Stimulated activated CD8-positive, alpha-beta memory T cell treated with anti-CD3 and anti-CD28 coated beads, Interleukin-15, amount 100 ng/mL, for 1 hour (primary cell): ENCODE data around the gene RPS6KA3.
A peak's percentile ranks its signal among the peaks of the same experiment; 100 is the strongest.
"Not testable (repeated sequence)": the region's sequence is repeated elsewhere in the genome, so short reads cannot be mapped to it uniquely, and the experiment has no call there.

Experiments used
- DNase-seq: peaks from one replicate; pipeline ENCODE4 v3.0.0-alpha.2; 2020; ENCODE audit warnings: low read depth

RPS6KA3 gene

GRCh38 chrX:20143561-20143960 lies 123.1 kb downstream of the RPS6KA3 start:
- no peak for DNase-seq

- DNase-seq, result no peak
Observed at GRCh38 chrX:20143111-20143510, 123.6 kb downstream of the RPS6KA3 start.

- peak; percentile 88 for DNase-seq
Observed at GRCh38 chrX:20141281-20142220, 125.2 kb downstream of the RPS6KA3 start, which contains the start of gene EIF1AX. Gene EIF1AX (minus strand): TSS chrX:20141838. CDS start chrX:20141640, 198 bp downstream.

- DNase-seq, result no peak
Observed at GRCh38 chrX:20140420-20140819, 126.3 kb downstream of the RPS6KA3 start.

GRCh38 chrX:20139966-20140365 lies 126.7 kb downstream of the RPS6KA3 start:
- no peak for DNase-seq

GRCh38 chrX:20135944-20136343 lies 130.8 kb downstream of the RPS6KA3 start:
- no peak for DNase-seq

- DNase-seq, result no peak
Observed at GRCh38 chrX:20132666-20133065, 134.0 kb downstream of the RPS6KA3 start.

- DNase-seq, result no peak
Observed at GRCh38 chrX:20130357-20130756, 136.4 kb downstream of the RPS6KA3 start.

- DNase-seq, result no peak
Observed at GRCh38 chrX:20129547-20129946, 137.2 kb downstream of the RPS6KA3 start.

GRCh38 chrX:20128670-20129069 lies 138.0 kb downstream of the RPS6KA3 start:
- no peak for DNase-seq

- DNase-seq, result not testable (repeated sequence)
Observed at GRCh38 chrX:20127440-20127839, 139.3 kb downstream of the RPS6KA3 start.

GRCh38 chrX:20126833-20127232 lies 139.9 kb downstream of the RPS6KA3 start:
- DNase-seq, result not testable (repeated sequence)

- DNase-seq, result no peak
Observed at GRCh38 chrX:20124964-20125363, 141.7 kb downstream of the RPS6KA3 start.

- DNase-seq, result no peak
Observed at GRCh38 chrX:20118065-20118824, 148.5 kb downstream of the RPS6KA3 start.

GRCh38 chrX:20116577-20117240 lies 150.0 kb downstream of the RPS6KA3 start, which contains the start of gene MAP7D2:
Gene MAP7D2 (minus strand): TSS chrX:20116907. CDS start chrX:20116879, 28 bp downstream.
- DNase-seq, result no peak

- no peak for DNase-seq
Observed at GRCh38 chrX:20116087-20116576, 150.6 kb downstream of the RPS6KA3 start.

- DNase-seq, result no peak
Observed at GRCh38 chrX:20112022-20112774, 154.5 kb downstream of the RPS6KA3 start.

GRCh38 chrX:20111271-20111670 lies 155.4 kb downstream of the RPS6KA3 start:
- DNase-seq, result no peak

GRCh38 chrX:20101934-20102581 lies 164.7 kb downstream of the RPS6KA3 start:
- no peak for DNase-seq
